AG04449 (cell line): ENCODE measurements around the gene RASL10B.
A peak's percentile ranks its signal among the peaks of the same experiment; 100 is the strongest.

Experiments
- CTCF ChIA-PET: fragments of 350-600 bp; formaldehyde crosslinking; extraction: SDS; loops from one replicate; lab custom pipeline; 2021; ENCODE audit warnings: antibody characterized with exemption; lab: Yijun Ruan, JAX
- POLR2A ChIA-PET: fragments of 400-600, 350-600 bp; formaldehyde crosslinking; extraction: SDS; loops from one replicate; lab custom pipeline; 2020; ENCODE audit warnings: antibody characterized with exemption, inconsistent platforms; lab: Yijun Ruan, JAX
- DNase-seq: peaks from one replicate; pipeline ENCODE4 v3.0.0-alpha.2; 2010; ENCODE audit warnings: low read depth, low spot score
- H3K4me3 ChIP-seq: 2 replicates; pipeline ENCODE4 v1.5.1; 2011; ENCODE audit warnings: low read depth, mild to moderate bottlenecking, control low read depth, low read length
- CTCF ChIP-seq: IDR thresholded peaks from one replicate; pipeline ENCODE4 v1.5.1; 2011; ENCODE audit warnings: mild to moderate bottlenecking, moderate library complexity, low read length, control low read depth, inconsistent platforms; ENCODE audit not compliant: insufficient read depth; ENCODE audit errors: missing control alignments

RASL10B gene

GRCh38 chr17:35705705-35706104 is 25.7 kb upstream of the RASL10B start:
- ChIA-PET POLR2A (interaction anchor here (0.6 kb wide), 1 partner anchor 104 kb away, joined by 3 read pairs; the partner anchor contains the start of gene TAF15), CTCF (interaction anchor here (1.3 to 1.7 kb wide), 2 partner anchors 16 to 94 kb away, joined by 4 read pairs; no protein-coding TSS in a partner anchor)
- TF ChIP-seq CTCF: no peak

GRCh38 chr17:35708149-35708548 is 23.3 kb upstream of the RASL10B start:
- H3K4me3 ChIP-seq: no peak overlapping the region
- DNase-seq: no peak
- POLR2A ChIA-PET: no interaction called here
- CTCF ChIA-PET: interaction anchor here (0.7 to 2.2 kb wide), 4 partner anchors 13 to 55 kb away, joined by 3 to 9 read pairs (median 6); no protein-coding TSS in a partner anchor
- no peak for TF ChIP-seq CTCF

More at GRCh38 chr17:35705705-35706104, 25.7 kb upstream of the RASL10B start:
- H3K4me3 ChIP-seq: no peak overlapping the region
- DNase-seq: no peak

GRCh38 chr17:35708951-35709350 is 22.5 kb upstream of the RASL10B start:
- DNase-seq: no peak
- ChIA-PET CTCF (interaction anchor here (0.7 to 2.2 kb wide), 5 partner anchors 14 to 97 kb away, joined by 3 to 9 read pairs (median 5); no protein-coding TSS in a partner anchor), POLR2A (no interaction called here)
- no peak overlapping the region for H3K4me3 ChIP-seq
- no peak for TF ChIP-seq CTCF

DNA sequence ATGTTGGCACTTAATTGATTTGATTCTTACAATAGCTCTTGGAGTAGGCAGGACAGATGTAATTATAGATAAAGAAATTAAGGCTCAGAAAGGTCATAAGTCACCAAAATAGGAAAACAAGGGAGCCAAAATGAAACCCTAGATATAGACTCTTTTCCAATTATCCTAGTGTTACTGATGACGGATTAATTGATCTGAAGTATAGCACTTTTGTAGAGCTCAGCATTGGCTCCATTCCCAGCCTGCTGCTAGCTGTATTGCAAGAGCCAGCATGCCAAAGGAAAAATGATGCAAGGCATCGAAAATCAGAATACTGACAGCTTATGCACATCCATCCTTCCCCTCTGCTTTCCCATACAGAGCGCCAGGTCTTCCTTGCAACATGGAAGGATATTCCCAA is 21.6 kb upstream of the RASL10B start:
- POLR2A ChIA-PET: interaction anchor here (1.1 kb wide), 1 partner anchor 17 kb away, joined by 3 read pairs; no protein-coding TSS in a partner anchor
- CTCF ChIA-PET: interaction anchor here (0.9 to 1.9 kb wide), 5 partner anchors 15 to 98 kb away, joined by 3 to 7 read pairs (median 4); no protein-coding TSS in a partner anchor
- no peak for TF ChIP-seq CTCF
- no peak overlapping the region for H3K4me3 ChIP-seq
- DNase-seq: no peak

DNA sequence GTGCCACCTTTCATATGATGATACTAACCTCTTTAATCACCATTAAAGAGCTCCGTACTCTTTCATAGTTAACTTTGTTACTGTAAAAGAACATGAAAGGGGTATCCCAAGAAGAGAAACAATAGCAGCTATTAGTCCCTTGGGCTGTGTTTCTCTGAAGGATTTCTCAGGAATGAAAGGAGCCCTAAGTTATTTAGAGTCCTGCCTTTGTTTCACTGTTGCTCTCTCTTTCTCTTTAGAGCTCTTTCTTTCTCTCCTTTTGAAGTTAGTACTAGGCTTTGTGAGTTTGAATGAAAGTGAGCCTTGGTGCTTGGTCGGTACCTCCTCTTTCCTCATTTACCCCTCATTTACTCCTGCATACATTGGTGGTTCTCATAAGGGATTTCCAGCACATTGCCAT is 20.5 kb upstream of the RASL10B start:
- DNase-seq: no peak
- no peak for TF ChIP-seq CTCF
- ChIA-PET CTCF (interaction anchor here (0.9 kb wide), 1 partner anchor 11 kb away, joined by 3 read pairs; no protein-coding TSS in a partner anchor), POLR2A (no interaction called here)
- H3K4me3 ChIP-seq: no peak overlapping the region

GRCh38 chr17:35713069-35713728 is 18.2 kb upstream of the RASL10B start:
- DNase-seq: peak; percentile 90
- POLR2A ChIA-PET: interaction anchor here (1.4 kb wide), 1 partner anchor 13 kb away, joined by 7 read pairs; no protein-coding TSS in a partner anchor

More at GRCh38 chr17:35713069-35713728, 18.2 kb upstream of the RASL10B start:
- CTCF ChIA-PET: interaction anchor here (0.9 to 2.0 kb wide), 4 partner anchors 35 to 102 kb away, joined by 3 to 9 read pairs (median 5); no protein-coding TSS in a partner anchor
- H3K4me3 ChIP-seq: no peak overlapping the region
- TF ChIP-seq CTCF: no peak
